Mesothelial cell of epicardium (in vitro differentiated cells): Measurements from ENCODE around the gene GASK1A. TPM values are rescaled to one million over a fixed set of nuclear protein-coding genes. Genes with fewer than 3 reads are reported as not detected.

Experiments
- DNase-seq, 2 experiments: peaks; one replicate each; pipeline ENCODE4 v3.0.0; 2021; ENCODE audit warnings: low spot score in 2 of 2; ENCODE audit not compliant: unreplicated experiment in 2 of 2
- H3K27ac Mint-ChIP-seq: 2 replicates; pipeline ENCODE4 v1.8.0; 2021; ENCODE audit warnings: mixed read lengths
- H3K27me3 Mint-ChIP-seq: 2 replicates; pipeline ENCODE4 v1.8.0; 2021; ENCODE audit warnings: low read depth, mixed read lengths
- H3K36me3 Mint-ChIP-seq: 2 replicates; pipeline ENCODE4 v1.8.0; 2021; ENCODE audit warnings: mixed read lengths
- H3K4me1 Mint-ChIP-seq: 2 replicates; pipeline ENCODE4 v1.8.0; 2021; ENCODE audit warnings: mixed read lengths
- H3K4me3 Mint-ChIP-seq: 2 replicates; pipeline ENCODE4 v1.8.0; 2021; ENCODE audit warnings: mild to moderate bottlenecking, moderate library complexity, mixed read lengths
- H3K9me3 Mint-ChIP-seq: 2 replicates; pipeline ENCODE4 v1.8.0; 2021; ENCODE audit warnings: mixed read lengths
- total RNA-seq: library from RNA; stranded (reverse); gene quantifications from 3 replicates; pipeline ENCODE4 v1.2.1, GENCODE V29; 2021
- TF ChIP-seq, protein P1 (sequence below): fragments of 200-600 bp; sonication (generic); IDR thresholded peaks from one replicate; pipeline ENCODE4 v1.5.0; 2021; ENCODE audit warnings: antibody characterized with exemption; ENCODE audit not compliant: unreplicated experiment

GASK1A gene
- total RNA-seq, 1 donor from 2014 or later, result 1.6 TPM

DNA sequence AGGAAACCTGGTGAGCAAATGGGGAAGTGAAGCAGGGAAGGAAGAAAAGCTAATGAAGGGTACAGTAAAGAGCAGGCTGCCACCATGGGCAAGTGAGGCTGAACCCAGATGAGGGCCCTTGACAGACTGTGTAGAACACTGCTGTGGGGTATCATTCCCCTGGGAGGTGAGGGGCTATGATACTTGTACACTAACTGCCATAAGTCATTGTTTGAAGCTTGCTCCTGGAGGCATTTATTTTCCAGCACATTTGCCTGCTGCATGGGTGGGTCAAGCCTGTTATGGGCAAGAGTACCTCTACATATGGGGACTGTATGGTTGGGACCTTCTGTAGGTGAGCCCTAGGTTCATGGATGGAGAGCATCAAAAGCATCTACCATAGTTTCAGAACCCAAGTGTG, 69.4 kb downstream of the GASK1A start:
- H3K27ac Mint-ChIP-seq, result no peak overlapping the region
- H3K27me3 Mint-ChIP-seq, result peaks cover 15% of the 10 kb centered on the region
- H3K4me3 Mint-ChIP-seq, result no peak overlapping the region
- TF ChIP-seq, protein P1, sequence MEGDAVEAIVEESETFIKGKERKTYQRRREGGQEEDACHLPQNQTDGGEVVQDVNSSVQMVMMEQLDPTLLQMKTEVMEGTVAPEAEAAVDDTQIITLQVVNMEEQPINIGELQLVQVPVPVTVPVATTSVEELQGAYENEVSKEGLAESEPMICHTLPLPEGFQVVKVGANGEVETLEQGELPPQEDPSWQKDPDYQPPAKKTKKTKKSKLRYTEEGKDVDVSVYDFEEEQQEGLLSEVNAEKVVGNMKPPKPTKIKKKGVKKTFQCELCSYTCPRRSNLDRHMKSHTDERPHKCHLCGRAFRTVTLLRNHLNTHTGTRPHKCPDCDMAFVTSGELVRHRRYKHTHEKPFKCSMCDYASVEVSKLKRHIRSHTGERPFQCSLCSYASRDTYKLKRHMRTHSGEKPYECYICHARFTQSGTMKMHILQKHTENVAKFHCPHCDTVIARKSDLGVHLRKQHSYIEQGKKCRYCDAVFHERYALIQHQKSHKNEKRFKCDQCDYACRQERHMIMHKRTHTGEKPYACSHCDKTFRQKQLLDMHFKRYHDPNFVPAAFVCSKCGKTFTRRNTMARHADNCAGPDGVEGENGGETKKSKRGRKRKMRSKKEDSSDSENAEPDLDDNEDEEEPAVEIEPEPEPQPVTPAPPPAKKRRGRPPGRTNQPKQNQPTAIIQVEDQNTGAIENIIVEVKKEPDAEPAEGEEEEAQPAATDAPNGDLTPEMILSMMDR, result no peak
- no peaks in the 10 kb centered on the region for H3K4me1 Mint-ChIP-seq
- no peak for DNase-seq
- peaks cover 73% of the 10 kb centered on the region for H3K9me3 Mint-ChIP-seq
- H3K36me3 Mint-ChIP-seq, result peaks cover 7% of the 10 kb centered on the region

DNA sequence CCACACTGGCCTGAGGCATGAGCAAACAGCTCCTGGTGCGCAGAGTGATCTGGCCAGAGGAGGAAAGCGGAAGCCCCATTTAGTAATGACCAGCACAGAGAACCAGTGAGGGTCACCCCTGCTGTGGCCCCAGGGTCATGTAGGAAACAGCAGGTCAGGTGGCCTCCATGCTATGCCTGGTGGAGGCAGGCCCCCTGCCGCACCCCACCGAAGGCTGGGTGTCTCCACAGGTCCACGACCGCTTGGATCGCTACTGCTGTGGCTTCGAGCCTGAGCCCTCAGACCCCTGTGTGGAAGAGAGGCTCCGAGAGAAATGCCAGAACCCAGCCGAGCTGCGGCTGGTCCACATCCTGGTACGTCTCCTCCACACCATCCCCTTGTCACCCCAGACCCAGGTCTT, 74.2 kb downstream of the GASK1A start:
- Mint-ChIP-seq H3K9me3 (peaks cover 37% of the 10 kb centered on the region), H3K4me1 (no peaks in the 10 kb centered on the region), H3K36me3 (peaks cover 2% of the 10 kb centered on the region), H3K27ac (no peak overlapping the region), H3K27me3 (peaks cover 32% of the 10 kb centered on the region), H3K4me3 (no peak overlapping the region)
- DNase-seq, result no peak
- TF ChIP-seq, protein P1, result no peak

DNA sequence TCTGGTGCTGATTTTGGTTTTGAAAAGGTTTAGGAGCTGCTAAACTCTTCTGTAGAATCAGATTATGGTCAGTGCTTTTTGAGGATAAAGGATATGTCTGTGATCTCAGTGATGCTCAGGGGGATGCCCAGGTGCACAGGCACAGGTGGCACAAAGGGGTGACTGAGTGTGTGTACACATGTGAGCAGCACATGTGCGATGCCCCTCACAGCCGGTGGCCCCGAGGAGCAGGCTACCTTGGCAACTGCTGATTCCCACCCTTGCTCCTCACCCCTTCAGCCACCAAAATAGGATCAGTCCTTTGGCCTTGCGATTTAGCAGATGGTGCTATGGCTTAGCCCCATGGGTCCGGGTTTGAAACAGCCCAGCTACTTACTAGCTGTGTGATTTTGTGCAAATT, 75.6 kb downstream of the GASK1A start:
- TF ChIP-seq, protein P1, result no peak
- H3K27ac Mint-ChIP-seq, result no peak overlapping the region
- no peaks in the 10 kb centered on the region for H3K4me1 Mint-ChIP-seq
- peaks cover 25% of the 10 kb centered on the region for H3K9me3 Mint-ChIP-seq
- no peak for DNase-seq
- H3K36me3 Mint-ChIP-seq, result no peaks in the 10 kb centered on the region
- H3K4me3 Mint-ChIP-seq, result no peak overlapping the region
- peaks cover 32% of the 10 kb centered on the region for H3K27me3 Mint-ChIP-seq

DNA sequence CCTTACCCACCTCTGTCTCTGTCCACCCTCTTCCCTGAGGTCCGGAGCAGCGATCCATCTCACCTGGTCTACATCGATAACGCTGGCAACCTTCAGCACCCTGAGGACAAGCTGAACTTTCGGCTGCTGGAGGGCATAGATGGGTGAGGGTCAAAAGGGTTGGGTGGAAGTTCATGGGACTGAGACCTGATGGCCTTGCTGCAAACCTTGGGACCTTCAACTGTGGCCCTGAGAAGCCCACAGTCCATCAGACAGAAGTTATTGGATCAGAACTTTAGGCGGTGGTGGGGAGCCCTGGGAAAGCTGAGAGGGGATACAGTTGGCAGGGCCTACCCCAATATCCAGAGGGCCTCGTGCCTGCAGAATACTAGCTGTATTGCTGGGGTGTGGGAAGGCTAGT, 76.3 kb downstream of the GASK1A start:
- H3K36me3 Mint-ChIP-seq, result no peaks in the 10 kb centered on the region
- peaks cover 34% of the 10 kb centered on the region for H3K27me3 Mint-ChIP-seq
- TF ChIP-seq, protein P1, result no peak
- no peak overlapping the region for H3K27ac Mint-ChIP-seq
- no peak overlapping the region for H3K4me3 Mint-ChIP-seq
- no peaks in the 10 kb centered on the region for H3K4me1 Mint-ChIP-seq
- DNase-seq, result no peak
- H3K9me3 Mint-ChIP-seq, result peaks cover 19% of the 10 kb centered on the region

DNA sequence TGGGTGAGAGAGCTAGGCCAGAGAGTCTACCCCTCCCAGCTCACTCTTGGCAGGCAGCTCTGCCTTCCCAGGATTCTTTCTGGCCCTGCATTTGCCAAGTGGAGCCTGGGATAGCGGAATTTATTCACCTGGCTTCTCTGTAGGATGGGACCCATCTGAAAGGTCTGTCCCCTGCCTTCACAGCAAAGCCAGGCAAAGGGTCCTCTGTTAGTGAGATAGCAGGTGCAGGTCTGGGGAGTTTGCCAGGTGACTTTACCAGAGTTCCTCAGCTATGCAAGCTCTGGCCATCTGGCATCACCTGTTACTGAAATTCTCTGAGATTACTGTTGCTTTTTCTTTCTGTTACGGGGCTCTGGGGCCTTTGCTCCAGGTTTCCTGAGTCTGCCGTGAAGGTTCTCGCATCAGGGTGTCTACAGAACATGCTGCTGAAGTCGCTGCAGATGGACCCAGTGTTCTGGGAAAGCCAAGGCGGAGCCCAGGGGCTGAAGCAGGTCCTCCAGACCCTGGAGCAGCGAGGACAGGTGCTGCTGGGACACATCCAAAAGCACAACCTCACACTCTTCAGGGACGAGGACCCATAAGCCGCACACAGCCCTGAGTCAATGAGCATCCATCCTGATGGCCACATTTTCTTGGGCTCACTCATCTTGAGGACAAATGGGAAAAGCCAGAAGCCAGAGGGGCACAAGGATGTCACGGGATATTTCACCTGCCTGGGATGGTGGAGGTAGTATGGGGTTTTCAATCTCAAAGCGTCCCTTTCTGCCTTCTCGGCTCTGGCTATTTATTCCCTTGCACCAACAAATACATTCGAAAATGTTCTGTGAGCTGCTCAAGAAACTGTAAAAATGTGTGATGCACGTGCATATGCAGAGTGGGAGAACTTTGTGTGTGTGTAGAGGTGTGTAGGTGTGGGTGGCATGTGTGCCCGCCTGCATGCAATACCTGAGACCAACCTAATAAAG, 77.0 kb downstream of the GASK1A start:
- no peaks in the 10 kb centered on the region for H3K4me1 Mint-ChIP-seq
- H3K36me3 Mint-ChIP-seq, result no peaks in the 10 kb centered on the region
- TF ChIP-seq, protein P1, result no peak
- peaks cover 12% of the 10 kb centered on the region for H3K9me3 Mint-ChIP-seq
- DNase-seq, result no peak
- H3K27ac Mint-ChIP-seq, result no peak overlapping the region
- H3K27me3 Mint-ChIP-seq, result peaks cover 34% of the 10 kb centered on the region
- no peak overlapping the region for H3K4me3 Mint-ChIP-seq
